Measurements from ENCODE around the gene PLXNC1. TPM values are rescaled to one million over a fixed set of nuclear protein-coding genes. Genes with fewer than 3 reads are reported as not detected.

Gene PLXNC1
- total RNA-seq, 2 donors from 2014 or later: 14.7 to 20.6 TPM

GRCh38 chr12:94157181-94157580, 8.8 kb downstream of the PLXNC1 start:
- H3K36me3 Mint-ChIP-seq: peaks cover under 1% of the 10 kb centered on the region
- H3K4me1 Mint-ChIP-seq (ENCODE audit: low read depth in 2 of 2): peaks cover 23 to 35% of the 10 kb centered on the region in 2 donors
- ATAC-seq: no peak
- DNase-seq (ENCODE audit: low spot score): no peak
- H3K9me3 Mint-ChIP-seq: peaks cover 2% of the 10 kb centered on the region
- H3K4me3 Mint-ChIP-seq: no peak overlapping the region
- peaks cover 0 to 6% of the 10 kb centered on the region in 2 donors for H3K27me3 Mint-ChIP-seq
- H3K27ac Mint-ChIP-seq: no peak overlapping the region

DNA sequence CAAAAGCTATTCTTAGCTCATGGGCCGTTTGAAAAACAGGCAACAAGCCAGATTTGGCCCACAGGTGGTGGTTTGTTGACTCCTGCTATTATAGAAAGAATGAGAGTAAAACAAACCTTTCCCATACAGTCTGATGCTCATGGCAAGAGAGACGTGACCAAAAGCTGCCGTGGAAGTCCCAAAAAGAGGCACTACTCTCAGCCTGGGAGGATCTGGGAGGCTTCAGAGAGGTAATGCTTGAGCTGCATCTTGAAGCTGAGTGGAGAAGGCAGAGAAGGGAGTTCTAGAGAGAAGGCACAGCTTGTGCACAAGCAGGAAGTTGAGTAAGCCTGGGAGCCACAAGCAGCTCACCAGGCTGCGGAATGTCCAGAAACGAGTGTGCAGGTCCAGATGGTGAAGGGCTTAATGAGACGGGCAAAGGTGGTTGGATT, 9.6 kb downstream of the PLXNC1 start:
- H3K27ac Mint-ChIP-seq: peak overlapping the region in 1 of 2 donors; percentile 9
- H3K27me3 Mint-ChIP-seq: peaks cover 0 to 2% of the 10 kb centered on the region in 2 donors
- peak overlapping the region; percentile 43 for H3K4me3 Mint-ChIP-seq
- DNase-seq (ENCODE audit: low spot score): no peak
- H3K36me3 Mint-ChIP-seq: peaks cover 4% of the 10 kb centered on the region
- peaks cover 24 to 35% of the 10 kb centered on the region in 2 donors for H3K4me1 Mint-ChIP-seq (ENCODE audit: low read depth in 2 of 2)
- H3K9me3 Mint-ChIP-seq: peaks cover 6% of the 10 kb centered on the region
- peak in 1 of 2 donors; percentile 60 for ATAC-seq

DNA sequence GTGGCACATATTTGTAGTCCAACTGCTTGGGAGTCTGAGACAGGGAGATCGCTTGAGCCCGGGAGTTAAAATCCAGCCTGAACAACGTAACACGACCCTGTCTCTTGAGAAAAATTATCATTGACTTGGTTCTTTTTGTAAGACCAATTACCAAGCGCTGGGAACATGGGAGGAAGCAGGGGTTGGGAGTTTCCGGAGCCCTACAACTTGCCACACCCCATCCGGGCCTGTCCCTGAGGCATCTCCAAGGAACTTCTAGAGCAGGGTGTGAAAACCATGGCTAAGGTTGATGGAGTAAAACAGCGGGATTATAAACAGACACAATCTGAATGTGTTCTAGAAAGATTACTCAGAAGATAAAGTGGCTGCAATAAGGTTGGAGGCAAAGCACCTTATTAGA, 10.3 kb downstream of the PLXNC1 start:
- ATAC-seq (no peak), DNase-seq (ENCODE audit: low spot score) (no peak)
- H3K36me3 Mint-ChIP-seq: peaks cover 4% of the 10 kb centered on the region
- H3K4me3 Mint-ChIP-seq: no peak overlapping the region
- no peak overlapping the region for H3K27ac Mint-ChIP-seq
- peaks cover 6% of the 10 kb centered on the region for H3K9me3 Mint-ChIP-seq
- peaks cover 19 to 29% of the 10 kb centered on the region in 2 donors for H3K4me1 Mint-ChIP-seq (ENCODE audit: low read depth in 2 of 2)
- no peaks in the 10 kb centered on the region for H3K27me3 Mint-ChIP-seq

DNA sequence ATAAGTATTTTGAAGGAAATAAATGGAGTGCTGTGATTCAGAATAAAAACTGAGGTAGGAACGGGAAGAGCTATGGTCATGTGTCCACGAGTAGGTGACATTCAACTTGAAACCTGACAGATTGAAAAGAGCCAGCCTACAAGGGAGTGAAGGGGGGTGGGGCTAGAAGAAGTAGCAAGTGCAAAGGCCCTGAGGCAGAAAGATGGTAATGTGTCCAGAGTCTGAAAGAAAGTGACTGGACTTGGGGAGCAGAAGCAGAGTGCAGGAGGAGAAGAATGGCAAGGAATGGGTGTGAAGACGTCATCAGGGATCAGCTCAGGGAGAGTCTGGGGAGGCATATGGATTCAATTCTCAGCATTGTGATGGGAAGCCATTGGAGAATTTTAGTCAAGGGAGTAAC, 13.7 kb downstream of the PLXNC1 start:
- H3K36me3 Mint-ChIP-seq: peaks cover 4% of the 10 kb centered on the region
- no peaks in the 10 kb centered on the region for H3K27me3 Mint-ChIP-seq
- H3K9me3 Mint-ChIP-seq: peaks cover 6% of the 10 kb centered on the region
- no peak overlapping the region for H3K27ac Mint-ChIP-seq
- H3K4me3 Mint-ChIP-seq: no peak overlapping the region
- ATAC-seq (no peak), DNase-seq (ENCODE audit: low spot score) (no peak)
- peaks cover 16 to 34% of the 10 kb centered on the region in 2 donors for H3K4me1 Mint-ChIP-seq (ENCODE audit: low read depth in 2 of 2)

DNA sequence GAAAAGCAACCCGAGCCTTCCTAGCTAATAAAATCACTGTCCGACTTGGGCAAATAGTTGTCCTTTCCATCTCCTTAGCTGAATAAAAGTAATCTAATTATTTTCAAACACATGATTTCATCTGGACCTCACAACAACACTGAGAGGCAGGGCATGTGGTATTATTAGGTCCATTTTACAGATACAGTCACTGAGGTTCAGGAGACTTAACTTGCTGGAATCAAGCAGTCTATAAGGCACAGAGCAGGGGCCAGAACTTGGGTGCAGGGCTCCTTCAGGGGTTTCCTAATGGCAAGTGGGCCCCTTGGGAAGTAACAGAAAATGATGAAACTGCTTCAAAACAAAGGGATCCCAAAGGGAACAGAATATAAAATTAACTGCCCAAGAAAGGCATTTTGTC, 15.5 kb downstream of the PLXNC1 start:
- DNase-seq (ENCODE audit: low spot score) (no peak), ATAC-seq (no peak)
- peaks cover 6% of the 10 kb centered on the region for H3K9me3 Mint-ChIP-seq
- peaks cover 13 to 23% of the 10 kb centered on the region in 2 donors for H3K4me1 Mint-ChIP-seq (ENCODE audit: low read depth in 2 of 2)
- peaks cover 4% of the 10 kb centered on the region for H3K36me3 Mint-ChIP-seq
- no peak overlapping the region for H3K27ac Mint-ChIP-seq
- no peaks in the 10 kb centered on the region for H3K27me3 Mint-ChIP-seq
- H3K4me3 Mint-ChIP-seq: no peak overlapping the region

- no peak for ATAC-seq
- Mint-ChIP-seq H3K27me3 (no peaks in the 10 kb centered on the region), H3K4me1 (ENCODE audit: low read depth in 2 of 2) (peaks cover 14 to 16% of the 10 kb centered on the region in 2 donors), H3K27ac (no peak overlapping the region), H3K4me3 (no peak overlapping the region), H3K9me3 (peaks cover 6% of the 10 kb centered on the region), H3K36me3 (peaks cover 6% of the 10 kb centered on the region)
- DNase-seq (ENCODE audit: low spot score): no peak
These were observed 16.8 kb downstream of the PLXNC1 start for GRCh38 chr12:94165138-94165537.

DNA sequence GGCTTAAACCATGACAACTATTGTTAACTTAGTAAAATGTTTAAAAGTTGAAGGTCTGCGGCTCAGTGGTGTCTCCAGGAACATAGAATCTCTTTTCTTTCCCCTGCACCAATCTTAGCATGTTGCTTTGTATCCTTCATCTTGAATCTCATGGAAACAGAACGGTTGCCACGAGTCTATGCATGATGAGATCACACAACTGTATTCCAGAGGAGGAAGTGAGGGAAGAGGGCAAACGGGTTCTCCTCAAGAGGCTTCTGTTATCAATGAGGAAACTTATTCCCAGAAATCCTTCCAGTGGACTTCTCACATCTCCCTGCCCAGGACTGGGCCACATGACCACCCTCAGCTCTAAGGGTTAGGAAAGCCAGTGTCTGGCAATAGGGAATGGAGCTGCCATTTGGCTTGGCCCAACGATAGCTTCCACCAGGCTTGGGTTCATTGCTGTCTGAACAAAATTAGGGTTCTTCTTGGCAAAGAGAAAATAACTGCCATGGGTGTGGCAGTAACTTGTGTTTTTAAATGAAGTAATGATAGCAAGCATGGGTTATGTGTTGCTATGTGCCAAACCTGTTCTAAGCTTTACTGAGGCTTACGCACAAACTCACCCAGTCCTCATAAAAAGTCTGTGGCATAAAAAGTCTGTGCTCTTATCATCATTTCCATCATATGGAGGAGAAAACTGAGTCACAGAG, 17.4 kb downstream of the PLXNC1 start:
- no peak for DNase-seq (ENCODE audit: low spot score)
- Mint-ChIP-seq H3K4me3 (no peak overlapping the region), H3K4me1 (ENCODE audit: low read depth in 2 of 2) (peaks cover 18 to 22% of the 10 kb centered on the region in 2 donors), H3K27ac (no peak overlapping the region), H3K9me3 (peaks cover 6% of the 10 kb centered on the region), H3K27me3 (peaks cover 0 to 3% of the 10 kb centered on the region in 2 donors), H3K36me3 (peaks cover 12% of the 10 kb centered on the region)
- no peak for ATAC-seq

GRCh38 chr12:94167071-94167755, 18.8 kb downstream of the PLXNC1 start:
- DNase-seq (ENCODE audit: low spot score) (no peak), ATAC-seq (no peak)
- H3K9me3 Mint-ChIP-seq: peaks cover 4% of the 10 kb centered on the region
- H3K27ac Mint-ChIP-seq: no peak overlapping the region
- H3K4me3 Mint-ChIP-seq: no peak overlapping the region
- peaks cover 11% of the 10 kb centered on the region for H3K36me3 Mint-ChIP-seq
- H3K27me3 Mint-ChIP-seq: peaks cover 0 to 3% of the 10 kb centered on the region in 2 donors
- H3K4me1 Mint-ChIP-seq (ENCODE audit: low read depth in 2 of 2): peaks cover 16 to 18% of the 10 kb centered on the region in 2 donors

GRCh38 chr12:94167756-94168416, 19.5 kb downstream of the PLXNC1 start:
- H3K9me3 Mint-ChIP-seq: no peaks in the 10 kb centered on the region
- ATAC-seq (no peak), DNase-seq (ENCODE audit: low spot score) (no peak)
- peak overlapping the region in 1 of 2 donors; percentile 53 for H3K27ac Mint-ChIP-seq
- H3K27me3 Mint-ChIP-seq: peaks cover 0 to 3% of the 10 kb centered on the region in 2 donors
- H3K4me3 Mint-ChIP-seq: no peak overlapping the region
- peaks cover 8% of the 10 kb centered on the region for H3K36me3 Mint-ChIP-seq
- peaks cover 14 to 15% of the 10 kb centered on the region in 2 donors for H3K4me1 Mint-ChIP-seq (ENCODE audit: low read depth in 2 of 2)

- no peak overlapping the region for H3K27ac Mint-ChIP-seq
- no peak overlapping the region for H3K4me3 Mint-ChIP-seq
- no peak for ATAC-seq
- no peaks in the 10 kb centered on the region for H3K9me3 Mint-ChIP-seq
- H3K27me3 Mint-ChIP-seq: peaks cover 0 to 3% of the 10 kb centered on the region in 2 donors
- H3K4me1 Mint-ChIP-seq (ENCODE audit: low read depth in 2 of 2): peaks cover 30% of the 10 kb centered on the region in 2 donors
- peaks cover 8% of the 10 kb centered on the region for H3K36me3 Mint-ChIP-seq
- DNase-seq (ENCODE audit: low spot score): no peak
These were observed 21.1 kb downstream of the PLXNC1 start for GRCh38 chr12:94169495-94169894.

DNA sequence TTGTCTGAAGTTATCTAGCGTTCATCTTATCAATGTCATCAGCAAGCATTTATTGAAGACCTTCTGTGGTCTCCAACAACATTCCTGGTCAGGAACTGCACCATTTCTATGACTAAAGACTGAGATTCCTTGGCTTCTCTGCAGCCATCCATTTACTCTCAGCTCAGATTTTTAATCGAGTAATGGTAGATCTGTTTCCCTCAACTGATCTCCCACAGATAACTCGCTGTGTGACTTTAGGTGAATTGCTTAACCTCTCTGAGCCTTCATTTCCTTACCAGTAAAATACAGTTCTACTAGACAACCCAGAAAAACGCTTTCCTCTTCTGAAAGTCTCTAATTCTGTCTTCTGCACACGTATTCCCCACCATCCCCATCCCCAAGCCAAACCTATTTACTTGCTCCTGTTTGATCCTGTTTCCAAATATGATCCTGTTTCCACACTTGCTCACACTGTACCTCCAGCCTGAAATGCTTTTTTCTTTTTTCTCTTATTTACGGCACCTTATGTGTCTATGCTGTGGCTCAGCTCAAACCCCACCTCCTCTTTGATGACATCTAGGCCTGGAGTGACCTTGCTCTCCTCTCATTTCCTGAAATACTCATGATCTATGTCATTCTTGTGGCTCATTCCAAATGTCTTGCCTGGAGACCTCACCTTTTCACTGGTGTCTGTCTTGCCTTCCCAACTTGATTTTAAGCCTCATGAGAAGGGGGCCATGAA, 21.8 kb downstream of the PLXNC1 start:
- Mint-ChIP-seq H3K36me3 (peaks cover 8% of the 10 kb centered on the region), H3K4me3 (no peak overlapping the region), H3K27me3 (peaks cover 0 to 3% of the 10 kb centered on the region in 2 donors), H3K9me3 (no peaks in the 10 kb centered on the region), H3K27ac (peak overlapping the region in 1 of 2 donors; percentile 7), H3K4me1 (ENCODE audit: low read depth in 2 of 2) (peaks cover 32 to 36% of the 10 kb centered on the region in 2 donors)
- DNase-seq (ENCODE audit: low spot score): no peak
- no peak for ATAC-seq

- Mint-ChIP-seq H3K9me3 (no peaks in the 10 kb centered on the region), H3K4me3 (no peak overlapping the region), H3K27ac (peak overlapping the region in 1 of 2 donors; percentile 7), H3K36me3 (peaks cover 8% of the 10 kb centered on the region), H3K4me1 (ENCODE audit: low read depth in 2 of 2) (peaks cover 40 to 43% of the 10 kb centered on the region in 2 donors), H3K27me3 (peaks cover 0 to 3% of the 10 kb centered on the region in 2 donors)
- DNase-seq (ENCODE audit: low spot score): no peak
- no peak for ATAC-seq
These were observed 22.6 kb downstream of the PLXNC1 start for GRCh38 chr12:94170690-94171594.

- ATAC-seq: no peak
- Mint-ChIP-seq H3K27me3 (peaks cover 0 to 3% of the 10 kb centered on the region in 2 donors), H3K36me3 (peaks cover 8% of the 10 kb centered on the region), H3K9me3 (no peaks in the 10 kb centered on the region), H3K4me1 (ENCODE audit: low read depth in 2 of 2) (peaks cover 45 to 47% of the 10 kb centered on the region in 2 donors), H3K27ac (no peak overlapping the region), H3K4me3 (no peak overlapping the region)
- DNase-seq (ENCODE audit: low spot score): no peak
These were observed 23.2 kb downstream of the PLXNC1 start for GRCh38 chr12:94171595-94171930.

All from natural killer cell treated with Interleukin-12 subunit alpha and Interleukin-12 subunit beta and Interleukin-15 and Interleukin-18, amount 100 ng/mL, for 72 hours (primary cell).